OCI-LY1 (cell line): ENCODE measurements around the gene GLYATL3.

ENCODE experiments used
- CTCF ChIP-seq: fragments of 200-600 bp; sonication (generic), shearing (Covaris generic); IDR thresholded peaks from 2 replicates; pipeline ENCODE4 v1.5.1; 2017; ENCODE audit warnings: mild to moderate bottlenecking, antibody characterized with exemption, low read length, moderate library complexity, mixed read lengths
- EZH2 ChIP-seq: fragments of 200-600 bp; sonication (generic), shearing (Covaris generic); IDR thresholded peaks from 2 replicates; pipeline ENCODE4 v1.8.0; 2017; ENCODE audit warnings: borderline replicate concordance, mixed run types, mild to moderate bottlenecking, antibody characterized with exemption, low read length, moderate library complexity, mixed read lengths

DNA sequence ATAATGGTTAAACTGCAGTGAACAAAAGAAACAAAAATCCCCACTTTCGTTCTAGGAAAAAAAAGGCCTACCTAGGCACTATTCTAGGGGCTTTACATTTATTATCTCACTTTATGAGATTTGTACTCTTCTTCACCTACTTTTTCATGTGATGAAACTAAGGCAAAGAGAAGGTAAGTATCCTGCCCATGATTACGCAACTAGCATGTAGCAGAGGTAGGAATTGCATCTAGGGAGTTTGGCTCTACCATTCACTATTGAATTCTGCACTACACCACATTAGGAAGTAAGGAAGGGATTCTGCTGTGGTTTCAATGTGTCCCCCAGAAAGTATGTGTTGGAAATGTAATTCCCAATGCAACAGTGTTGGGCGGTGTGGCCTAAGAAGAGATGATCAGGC, 39.4 kb downstream of the GLYATL3 start:
- TF ChIP-seq EZH2 (no peak), CTCF (no peak)
